Measurements from ENCODE around the gene CAMSAP3.

The CAMSAP3 gene

DNA sequence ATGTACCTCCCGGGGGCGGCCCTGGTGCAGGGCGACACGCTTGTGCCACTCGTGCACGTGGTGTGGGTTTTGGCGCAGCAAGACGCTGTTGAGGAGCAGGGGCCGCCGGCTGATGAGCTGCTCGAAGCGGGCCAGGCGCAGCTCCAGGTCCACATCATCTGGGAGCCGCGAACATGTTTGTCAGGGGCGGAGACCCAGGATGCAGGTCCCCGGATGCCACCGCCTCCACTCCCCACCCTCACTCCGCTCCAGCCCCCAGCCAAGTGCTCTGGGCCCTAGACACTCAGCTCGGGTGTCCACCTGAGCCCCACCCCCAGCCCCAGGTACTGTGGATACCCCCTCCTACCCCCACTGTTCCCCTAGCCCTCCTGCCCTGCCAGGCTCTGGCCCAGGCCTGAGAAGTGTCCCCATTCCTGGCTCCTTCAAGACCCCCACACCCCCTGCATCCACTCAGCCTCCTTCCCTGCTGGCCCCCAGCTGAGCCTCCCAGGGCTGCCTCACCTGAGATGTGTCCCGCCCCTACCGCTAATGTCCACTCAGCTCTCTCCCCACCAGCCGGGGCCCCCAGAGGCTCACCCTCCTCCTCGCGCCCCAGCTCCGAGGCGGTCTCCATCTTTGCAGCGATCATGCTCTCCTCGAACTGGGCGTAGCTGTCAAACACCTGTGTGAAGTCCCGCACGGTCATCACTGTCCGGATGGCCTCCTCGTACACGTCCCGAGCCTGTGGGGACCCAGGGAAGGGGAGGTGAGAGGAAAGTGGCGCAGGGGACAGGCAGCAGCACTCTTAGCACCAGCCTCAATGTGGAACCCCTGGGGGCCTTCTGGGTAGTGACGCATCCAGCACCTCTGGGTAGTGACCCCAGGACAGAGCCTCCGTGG, 28.3 kb downstream of the CAMSAP3 start:
- Histone ChIP-seq H3K27me3 (no peaks in the 10 kb centered on the region), H3K4me1 (peaks cover 3 to 35% (median 17%) of the 10 kb centered on the region in 4 donors), H3K9me3 (no peaks in the 10 kb centered on the region), H3K4me3 (no peak overlapping the region), H3K27ac (no peak overlapping the region), H3K36me3 (peaks cover 69 to 90% (median 76%) of the 10 kb centered on the region in 3 donors)
- TF ChIP-seq, protein P1, sequence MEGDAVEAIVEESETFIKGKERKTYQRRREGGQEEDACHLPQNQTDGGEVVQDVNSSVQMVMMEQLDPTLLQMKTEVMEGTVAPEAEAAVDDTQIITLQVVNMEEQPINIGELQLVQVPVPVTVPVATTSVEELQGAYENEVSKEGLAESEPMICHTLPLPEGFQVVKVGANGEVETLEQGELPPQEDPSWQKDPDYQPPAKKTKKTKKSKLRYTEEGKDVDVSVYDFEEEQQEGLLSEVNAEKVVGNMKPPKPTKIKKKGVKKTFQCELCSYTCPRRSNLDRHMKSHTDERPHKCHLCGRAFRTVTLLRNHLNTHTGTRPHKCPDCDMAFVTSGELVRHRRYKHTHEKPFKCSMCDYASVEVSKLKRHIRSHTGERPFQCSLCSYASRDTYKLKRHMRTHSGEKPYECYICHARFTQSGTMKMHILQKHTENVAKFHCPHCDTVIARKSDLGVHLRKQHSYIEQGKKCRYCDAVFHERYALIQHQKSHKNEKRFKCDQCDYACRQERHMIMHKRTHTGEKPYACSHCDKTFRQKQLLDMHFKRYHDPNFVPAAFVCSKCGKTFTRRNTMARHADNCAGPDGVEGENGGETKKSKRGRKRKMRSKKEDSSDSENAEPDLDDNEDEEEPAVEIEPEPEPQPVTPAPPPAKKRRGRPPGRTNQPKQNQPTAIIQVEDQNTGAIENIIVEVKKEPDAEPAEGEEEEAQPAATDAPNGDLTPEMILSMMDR (IDR thresholded peaks at IDR 0.05) = no peak
- intact Hi-C loops (cut with DNase I; ENCODE audit: low total_unique reads) = no loop called here
- no peak for DNase-seq

DNA sequence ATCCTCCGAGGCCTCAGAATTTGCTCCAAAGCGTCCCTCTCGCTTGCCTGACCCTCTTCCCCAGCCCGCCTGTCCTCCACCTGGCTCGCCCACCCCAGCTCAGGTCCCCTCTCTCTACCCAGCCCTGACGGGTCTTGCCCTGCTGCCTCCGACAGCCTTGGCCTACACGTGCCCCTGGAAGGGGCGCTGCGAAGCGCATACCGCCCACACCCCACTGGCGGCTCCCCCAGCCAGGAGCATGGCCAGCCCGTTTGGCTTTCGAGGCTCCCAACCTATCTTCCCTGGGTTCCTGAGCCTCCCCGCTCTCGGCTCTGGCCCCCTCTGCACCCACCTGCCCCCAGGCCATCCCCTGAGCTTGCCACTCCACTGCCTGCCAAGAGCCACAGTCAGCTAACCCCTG, 29.1 kb downstream of the CAMSAP3 start:
- Histone ChIP-seq H3K9me3 (no peaks in the 10 kb centered on the region), H3K4me1 (peaks cover 3 to 29% (median 17%) of the 10 kb centered on the region in 4 donors), H3K27me3 (no peaks in the 10 kb centered on the region), H3K27ac (no peak overlapping the region), H3K4me3 (no peak overlapping the region), H3K36me3 (peaks cover 63 to 81% (median 68%) of the 10 kb centered on the region in 3 donors)
- TF ChIP-seq, protein P1 (IDR thresholded peaks at IDR 0.05) = no peak
- intact Hi-C loops (cut with DNase I; ENCODE audit: low total_unique reads) = no loop called here
- no peak for DNase-seq

DNA sequence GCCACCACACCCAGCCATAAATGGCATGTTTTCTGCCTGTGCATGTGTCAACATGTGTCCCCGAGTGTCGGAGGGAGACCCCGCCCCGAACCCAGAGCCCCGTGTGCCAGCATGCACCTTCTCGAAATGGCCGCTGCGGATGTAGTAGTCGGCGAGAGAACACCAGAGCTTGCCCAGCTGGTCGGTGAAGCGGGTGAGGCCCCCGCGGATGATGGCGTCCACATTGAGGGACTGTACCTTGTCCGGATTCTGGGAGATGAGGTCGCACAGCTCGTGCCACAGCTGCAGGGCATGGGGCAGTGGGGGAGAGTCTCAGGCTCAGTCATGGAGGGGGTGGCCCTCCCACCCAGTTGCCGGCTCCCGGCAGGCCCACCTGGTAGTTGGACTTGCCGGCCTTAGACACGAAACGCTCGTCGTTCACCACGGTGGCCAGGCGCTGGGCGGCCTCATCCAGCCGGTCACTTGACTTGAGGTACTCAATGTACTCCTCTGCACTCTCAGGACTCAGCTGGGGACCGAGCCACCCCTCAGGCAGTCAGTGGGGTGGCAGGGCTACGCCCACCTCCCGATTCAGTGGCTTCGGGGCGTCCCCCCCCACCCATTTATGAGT, 30.2 kb downstream of the CAMSAP3 start:
- Histone ChIP-seq H3K27ac (no peak overlapping the region), H3K27me3 (no peaks in the 10 kb centered on the region), H3K4me3 (no peak overlapping the region), H3K9me3 (no peaks in the 10 kb centered on the region), H3K36me3 (peaks cover 52 to 71% (median 57%) of the 10 kb centered on the region in 3 donors), H3K4me1 (peaks cover 3 to 31% (median 26%) of the 10 kb centered on the region in 4 donors)
- intact Hi-C loops (cut with DNase I; ENCODE audit: low total_unique reads) = no loop called here
- TF ChIP-seq, protein P1 (IDR thresholded peaks at IDR 0.05) = no peak
- DNase-seq = no peak

DNA sequence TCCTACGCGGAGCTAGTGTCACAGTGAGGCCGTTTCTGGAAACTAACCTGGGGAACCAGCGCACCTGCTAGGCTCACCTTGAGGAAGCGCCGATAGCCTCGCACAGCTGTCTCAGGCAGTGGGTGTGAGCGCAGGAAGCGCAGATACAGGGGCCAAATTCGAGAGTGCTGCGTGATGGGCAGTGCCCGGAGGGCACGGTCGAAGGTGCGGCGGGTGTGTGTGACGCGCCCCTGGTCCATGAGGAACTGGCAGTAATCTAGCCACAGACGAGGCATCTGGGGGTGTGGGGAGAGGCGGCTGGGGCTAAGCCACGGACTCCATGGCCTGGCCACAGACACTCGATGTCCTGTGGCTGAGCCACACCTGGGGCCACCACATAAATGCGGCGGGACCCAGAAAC, 31.5 kb downstream of the CAMSAP3 start:
- Histone ChIP-seq H3K4me1 (peaks cover 3 to 41% (median 29%) of the 10 kb centered on the region in 4 donors), H3K36me3 (peaks cover 39 to 64% (median 44%) of the 10 kb centered on the region in 3 donors), H3K9me3 (no peaks in the 10 kb centered on the region), H3K27me3 (no peaks in the 10 kb centered on the region), H3K4me3 (no peak overlapping the region), H3K27ac (no peak overlapping the region)
- intact Hi-C loops (cut with DNase I; ENCODE audit: low total_unique reads) = no loop called here
- no peak for DNase-seq
- TF ChIP-seq, protein P1 (IDR thresholded peaks at IDR 0.05) = no peak

DNA sequence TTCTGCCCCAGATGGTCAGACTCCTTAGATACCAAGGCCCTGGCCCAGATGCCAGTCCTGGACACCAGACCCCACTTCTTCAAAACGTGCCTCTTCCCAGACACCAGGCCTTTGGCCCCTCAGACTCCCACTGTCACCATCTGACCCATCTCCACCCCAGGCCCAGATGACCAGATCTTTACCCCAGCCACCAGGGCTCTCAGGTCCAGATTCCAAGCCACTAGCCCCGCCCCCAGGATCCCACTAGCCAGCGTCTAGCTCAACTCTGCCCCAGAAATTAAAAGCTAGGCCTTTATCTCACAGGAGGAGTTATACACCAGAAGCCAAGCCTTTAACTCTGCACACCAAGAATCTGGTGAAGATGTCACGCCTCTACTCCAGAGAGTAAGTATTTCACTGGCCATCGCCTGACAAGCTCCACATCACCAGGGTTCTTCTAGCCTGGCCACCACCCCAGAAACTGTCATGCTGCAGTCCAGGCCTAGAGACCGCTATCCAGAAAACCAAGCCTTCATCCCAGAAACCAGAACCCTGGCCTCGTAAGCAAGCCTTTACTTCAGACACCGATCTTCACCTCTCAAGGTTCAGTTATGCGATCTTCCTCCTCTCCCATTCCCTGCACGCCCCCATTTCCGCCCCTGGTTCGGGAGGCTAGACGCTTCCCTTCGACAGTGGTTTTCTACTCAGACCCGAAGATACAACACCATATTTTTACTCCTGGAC, 33.1 kb downstream of the CAMSAP3 start:
- H3K4me3 ChIP-seq = peak overlapping the region; percentile 86 to 90
- intact Hi-C loops (cut with DNase I; ENCODE audit: low total_unique reads) = no loop called here
- H3K4me1 ChIP-seq = peaks cover 3 to 41% (median 29%) of the 10 kb centered on the region in 4 donors
- no peaks in the 10 kb centered on the region for H3K27me3 ChIP-seq
- no peak for DNase-seq
- H3K27ac ChIP-seq = peak overlapping the region; percentile 82 to 89
- H3K9me3 ChIP-seq = no peaks in the 10 kb centered on the region
- peaks cover 23 to 59% (median 28%) of the 10 kb centered on the region in 3 donors for H3K36me3 ChIP-seq
- TF ChIP-seq, protein P1 (IDR thresholded peaks at IDR 0.05) = no peak
